NCI-H748 treated with DMSO at 0.1 percent for 48 hours (cell line): ENCODE data around the gene PTOV1.
A peak's percentile ranks its signal among the peaks of the same experiment; 100 is the strongest.

Experiments
- DNase-seq: peaks from one replicate; lab custom pipeline; 2025; lab: John Stamatoyannopoulos, UW

Gene PTOV1

GRCh38 chr19:49844138-49845095, 6.5 kb upstream of the PTOV1 start:
- DNase-seq: no peak

GRCh38 chr19:49845414-49845813, 5.5 kb upstream of the PTOV1 start:
- DNase-seq: no peak

- DNase-seq: no peak
Measured at GRCh38 chr19:49846408-49846807, 4.6 kb upstream of the PTOV1 start.

GRCh38 chr19:49847731-49848696, 2.9 kb upstream of the PTOV1 start:
- DNase-seq: no peak

- DNase-seq: no peak
Measured at GRCh38 chr19:49848938-49849337, 2.0 kb upstream of the PTOV1 start.

- DNase-seq: no peak
Measured at GRCh38 chr19:49849433-49850220, 1.3 kb upstream of the PTOV1 start.

- DNase-seq: no peak
Measured at GRCh38 chr19:49850221-49850486, 805 bp upstream of the PTOV1 start.

GRCh38 chr19:49851456-49852259, 699 bp downstream of the PTOV1 start:
- DNase-seq: peak; percentile 33

- no peak for DNase-seq
Measured at GRCh38 chr19:49852631-49853126, 1.7 kb downstream of the PTOV1 start.

- DNase-seq: no peak
Measured at GRCh38 chr19:49853852-49854377, 3.0 kb downstream of the PTOV1 start.

GRCh38 chr19:49854378-49855263, 3.7 kb downstream of the PTOV1 start:
- DNase-seq: no peak

- DNase-seq: no peak
Measured at GRCh38 chr19:49855277-49855675, 4.3 kb downstream of the PTOV1 start.

GRCh38 chr19:49855676-49856573, 5.0 kb downstream of the PTOV1 start:
- no peak for DNase-seq

- no peak for DNase-seq
Measured at GRCh38 chr19:49856574-49857021, 5.6 kb downstream of the PTOV1 start.

GRCh38 chr19:49857061-49857837, 6.3 kb downstream of the PTOV1 start:
- no peak for DNase-seq

GRCh38 chr19:49857838-49858087, 6.8 kb downstream of the PTOV1 start:
- DNase-seq: no peak

GRCh38 chr19:49858088-49858985, 7.4 kb downstream of the PTOV1 start:
- DNase-seq: no peak
